NK-92 treated with Interleukin-12 subunit alpha and Interleukin-12 subunit beta, amount 100 ng/mL, for 24 hours (cell line): ENCODE measurements around the gene ADARB1.
"Not testable (repeated sequence)": the region's sequence is repeated elsewhere in the genome, so short reads cannot be mapped to it uniquely, and the experiment has no call there.

Experiments
- DNase-seq: peaks from one replicate; lab custom pipeline; 2025; lab: John Stamatoyannopoulos, UW

Gene ADARB1

GRCh38 chr21:45136500-45136899 is 62.1 kb downstream of the ADARB1 start:
- DNase-seq, result no peak

GRCh38 chr21:45136927-45137611 is 62.7 kb downstream of the ADARB1 start:
- peak; percentile 37 for DNase-seq

DNA sequence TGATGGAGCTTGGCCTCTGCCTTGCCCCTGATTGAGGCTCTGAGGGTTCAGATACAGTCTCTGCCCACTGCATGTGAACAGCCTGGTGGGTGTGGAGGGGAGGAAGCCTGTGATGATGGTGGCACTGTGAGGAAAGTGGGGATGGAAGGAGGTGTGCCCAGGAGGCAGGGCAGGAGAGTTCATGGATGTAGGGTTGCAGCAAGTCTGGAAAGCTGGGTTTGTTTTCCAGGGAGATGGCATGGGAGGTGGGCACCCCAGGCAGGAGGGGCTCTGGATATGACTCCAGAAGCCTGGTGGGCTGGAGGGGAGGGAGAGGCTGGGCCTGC is 63.2 kb downstream of the ADARB1 start:
- no peak for DNase-seq

DNA sequence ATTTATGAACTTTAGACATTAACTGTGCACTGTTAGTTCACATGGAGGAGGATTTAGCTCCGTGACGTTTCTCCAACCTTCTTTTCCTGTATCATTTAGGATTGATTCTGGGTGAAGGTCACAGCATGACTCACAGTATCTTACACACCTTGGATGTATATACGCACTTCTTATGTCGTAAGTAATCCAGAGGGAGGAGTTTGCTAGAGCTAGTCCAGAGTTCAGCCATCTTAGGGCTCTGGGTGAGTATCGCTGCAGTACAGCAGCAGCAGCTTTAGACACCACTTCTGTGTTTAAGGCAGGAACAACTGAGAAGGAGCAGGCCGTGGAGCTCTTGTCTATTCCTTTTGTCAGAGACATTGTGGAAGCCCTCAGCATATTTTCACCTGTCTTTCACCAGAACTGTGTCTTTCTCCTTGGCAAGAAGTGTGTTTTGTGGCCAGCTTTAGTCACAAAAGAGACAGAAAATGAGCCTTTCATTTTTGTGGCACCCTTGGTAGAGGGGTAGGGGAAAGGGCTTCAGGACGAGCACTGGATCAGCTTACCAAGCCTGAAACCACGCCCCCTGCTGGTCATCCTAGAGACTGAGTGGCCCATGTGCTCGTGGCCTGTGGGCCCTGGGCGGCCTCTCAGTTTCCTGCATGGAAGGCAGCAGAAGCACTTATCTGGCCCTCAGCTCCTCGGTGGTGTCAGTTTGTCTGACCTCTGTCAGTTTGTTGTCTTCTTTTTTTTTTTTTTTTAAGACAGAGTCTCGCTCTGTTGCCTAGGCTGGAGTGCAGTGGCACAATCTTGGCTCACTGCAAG is 64.0 kb downstream of the ADARB1 start:
- peak; percentile 39 for DNase-seq

DNA sequence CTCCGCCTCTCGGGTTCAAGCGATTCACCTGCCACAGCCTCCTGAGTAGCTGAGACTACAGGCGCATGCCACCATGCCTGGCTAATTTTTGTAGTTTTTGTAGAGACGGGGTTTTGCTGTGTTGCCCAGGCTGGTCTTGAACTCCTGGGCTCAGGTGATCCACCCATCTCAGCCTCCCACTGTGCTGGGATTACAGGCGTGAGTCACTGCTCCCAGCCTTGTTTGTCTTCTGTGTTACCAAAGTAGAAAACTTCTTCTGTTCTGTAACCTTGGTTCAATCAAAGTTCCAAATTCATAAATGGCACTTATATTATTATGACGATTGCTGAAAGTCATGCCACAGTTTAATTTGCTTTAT is 64.6 kb downstream of the ADARB1 start:
- not testable (repeated sequence) for DNase-seq

- DNase-seq, result no peak
Measured at GRCh38 chr21:45139473-45139872, 65.1 kb downstream of the ADARB1 start.

GRCh38 chr21:45140346-45140940 is 66.1 kb downstream of the ADARB1 start:
- DNase-seq, result no peak

GRCh38 chr21:45140944-45141343 is 66.6 kb downstream of the ADARB1 start:
- not testable (repeated sequence) for DNase-seq

DNA sequence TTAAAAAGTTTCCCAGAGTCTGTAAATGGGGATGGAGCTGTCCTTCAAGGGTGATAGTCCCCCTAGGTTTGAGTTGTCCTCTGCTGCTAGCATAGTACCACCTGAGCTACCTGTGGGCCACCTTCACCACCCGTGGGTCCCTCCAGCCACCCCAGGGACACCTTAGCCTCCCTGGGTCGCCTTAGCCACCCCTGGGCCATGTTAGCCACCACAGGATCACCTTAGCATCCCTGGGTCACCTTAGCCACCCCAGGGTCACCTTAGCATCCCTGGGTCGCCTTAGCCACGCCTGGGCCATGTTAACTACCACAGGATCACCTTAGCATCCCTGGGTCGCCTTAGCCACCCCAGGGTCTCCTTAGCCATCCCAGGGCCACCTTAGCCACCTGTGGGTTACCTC is 67.1 kb downstream of the ADARB1 start:
- no peak for DNase-seq

GRCh38 chr21:45142469-45143308 is 68.3 kb downstream of the ADARB1 start:
- no peak for DNase-seq

DNA sequence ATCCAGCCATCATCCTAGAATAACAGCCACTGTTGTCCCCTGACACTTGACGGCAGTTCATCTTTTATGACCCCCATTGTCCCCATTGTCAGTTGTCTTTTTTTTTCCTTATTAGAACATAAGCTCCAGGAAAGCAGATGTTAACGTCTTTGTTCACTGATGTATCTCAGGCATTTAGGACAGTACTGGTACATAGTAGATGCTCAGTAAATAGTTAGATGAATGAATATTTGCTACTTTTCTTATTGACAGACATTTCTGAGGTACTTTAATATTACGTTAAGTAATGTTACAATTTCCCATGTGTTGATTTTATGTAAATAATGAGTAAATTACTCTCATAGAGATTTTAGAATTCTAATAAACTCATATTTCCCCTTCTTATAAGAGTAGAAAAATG is 69.5 kb downstream of the ADARB1 start:
- no peak for DNase-seq

GRCh38 chr21:45145146-45145545 is 70.8 kb downstream of the ADARB1 start:
- no peak for DNase-seq

DNA sequence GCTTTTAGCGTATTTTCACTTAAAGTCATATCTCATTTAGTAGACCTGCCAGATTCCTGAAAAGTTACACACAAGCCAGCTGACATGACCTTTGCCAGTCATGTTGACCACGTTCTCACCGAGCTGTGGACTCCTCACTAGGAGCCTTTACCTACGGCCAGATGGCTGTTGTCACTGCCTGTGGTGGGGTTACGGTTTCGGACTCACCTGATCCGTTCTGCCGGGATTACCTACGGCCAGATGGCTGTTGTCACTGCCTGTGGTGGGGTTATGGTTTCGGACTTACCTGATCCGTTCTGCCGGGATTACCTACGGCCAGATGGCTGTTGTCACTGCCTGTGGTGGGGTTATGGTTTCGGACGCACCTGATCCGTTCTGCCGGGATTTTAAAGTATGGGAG is 71.5 kb downstream of the ADARB1 start:
- not testable (repeated sequence) for DNase-seq

GRCh38 chr21:45146306-45146705 is 71.9 kb downstream of the ADARB1 start:
- DNase-seq, result no peak

DNA sequence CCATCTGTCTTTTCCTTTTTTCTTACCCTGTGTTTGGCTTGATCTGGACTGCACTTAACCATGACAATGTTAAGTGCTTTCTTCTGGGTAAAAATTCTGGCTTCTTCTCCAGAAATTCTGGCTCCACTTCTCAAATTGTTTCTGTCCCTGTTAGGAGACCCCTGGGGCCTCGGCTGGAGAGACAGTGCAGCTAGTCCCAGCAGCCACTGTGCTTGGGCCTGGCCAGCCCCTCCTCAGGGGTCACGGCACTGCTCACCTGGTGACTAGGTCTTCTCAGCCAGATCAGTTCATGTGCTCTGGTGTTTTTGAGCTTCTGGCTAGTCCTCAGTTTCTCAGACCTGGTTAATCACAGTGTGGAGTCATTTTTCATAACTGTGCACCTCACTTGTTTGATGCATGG is 72.4 kb downstream of the ADARB1 start:
- no peak for DNase-seq

DNA sequence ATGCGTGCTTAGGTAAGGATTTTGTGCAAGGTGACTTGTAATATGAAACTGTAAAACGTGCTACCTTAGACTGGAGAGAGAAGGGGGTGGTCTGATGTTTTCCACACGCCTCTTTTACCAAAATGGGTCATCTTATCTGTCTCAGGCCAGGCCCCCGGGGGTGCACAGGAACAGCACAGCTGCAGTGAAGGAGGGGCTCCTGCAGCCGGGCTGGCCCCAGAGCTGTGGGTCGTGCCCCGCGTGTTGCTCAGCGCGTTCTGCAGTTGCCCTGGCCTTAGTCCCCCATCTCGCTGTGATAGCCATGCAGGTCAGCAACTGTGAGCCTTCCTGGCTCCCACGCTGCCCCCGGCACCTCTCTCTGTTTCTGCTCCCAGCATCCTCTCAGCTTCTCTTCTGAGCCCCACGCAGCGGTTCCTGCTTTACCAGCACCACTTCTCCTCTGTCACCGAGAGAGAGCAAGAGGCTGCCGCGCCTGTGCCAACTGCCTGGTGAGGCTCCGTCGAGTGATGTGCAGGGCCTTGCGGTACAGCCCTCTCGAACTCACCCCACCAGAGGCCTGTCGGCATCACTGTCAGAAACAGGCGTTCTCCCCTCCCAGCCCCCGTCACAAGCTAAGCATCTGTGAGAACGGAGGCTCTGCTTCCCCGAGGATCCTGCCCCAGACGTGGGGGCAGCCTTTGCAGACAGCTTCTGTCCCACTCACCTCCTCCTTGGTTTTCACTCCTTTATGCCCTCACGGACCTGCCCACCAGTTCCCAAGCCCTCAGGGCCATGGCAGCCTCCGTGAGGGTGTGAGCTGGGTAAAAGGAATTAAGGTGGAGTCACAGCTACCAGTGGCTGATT is 73.3 kb downstream of the ADARB1 start:
- no peak for DNase-seq

GRCh38 chr21:45148316-45148990 is 74.1 kb downstream of the ADARB1 start:
- DNase-seq, result no peak

- DNase-seq, result no peak
Measured at GRCh38 chr21:45149021-45149420, 74.6 kb downstream of the ADARB1 start.

DNA sequence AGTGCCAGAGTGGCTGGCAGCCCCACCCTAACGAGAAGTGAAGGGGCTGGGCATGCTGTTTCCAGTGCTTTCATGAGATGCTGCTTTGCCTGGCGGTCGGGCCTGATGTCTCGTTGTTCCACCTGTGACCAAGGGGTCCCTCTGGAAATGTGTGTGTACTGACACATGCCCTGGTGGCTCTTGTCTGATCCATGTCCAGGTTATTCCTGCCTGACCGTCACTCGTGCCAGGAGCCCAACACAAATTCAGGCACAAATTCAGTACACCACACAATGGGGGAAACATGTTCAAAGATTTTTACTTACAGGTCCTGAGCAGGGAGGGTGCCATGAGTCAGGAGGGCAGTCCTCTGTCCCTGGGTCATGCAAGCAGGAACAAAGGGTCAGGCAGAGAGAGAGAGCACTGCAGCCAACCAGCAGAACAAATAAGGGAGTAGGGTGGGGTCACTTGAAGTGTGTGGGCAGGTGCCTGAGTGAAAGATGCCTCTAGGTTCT is 76.3 kb downstream of the ADARB1 start:
- no peak for DNase-seq

DNA sequence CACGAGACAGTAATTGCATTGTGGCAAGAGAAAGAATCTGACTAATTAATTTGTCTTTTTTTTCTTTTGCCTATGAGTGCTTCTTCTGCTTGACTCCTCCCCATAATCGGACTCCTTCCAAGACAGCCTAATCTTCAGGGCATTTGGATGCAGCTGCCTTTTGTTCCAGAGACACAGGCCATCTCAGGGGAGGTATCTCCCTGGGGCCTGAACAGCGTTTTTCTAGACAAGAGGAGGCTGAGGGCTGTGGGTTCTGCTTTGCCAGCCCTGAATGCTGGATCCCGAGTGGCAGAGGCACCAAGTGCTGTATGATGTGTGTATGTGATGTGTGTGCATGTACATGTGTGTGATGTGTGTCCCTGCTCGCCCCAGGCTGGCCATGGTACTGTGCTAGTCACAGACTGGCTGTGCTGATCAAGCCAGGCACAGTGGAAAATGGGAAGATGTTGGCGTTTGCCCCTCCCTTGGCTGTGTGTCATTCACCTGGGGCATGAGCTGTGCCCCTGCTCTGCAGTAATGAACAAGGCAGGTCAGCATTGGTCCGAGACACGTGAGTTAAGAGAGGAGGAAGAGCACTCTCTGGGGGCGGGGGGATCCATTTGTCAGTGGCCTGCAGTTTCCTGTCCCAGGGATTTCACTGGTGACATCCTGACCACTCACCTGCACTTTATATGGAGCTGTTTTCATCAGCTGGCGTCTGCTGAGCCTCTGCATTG is 77.2 kb downstream of the ADARB1 start:
- DNase-seq, result no peak
